Stomach (tissue), 4 donors: ENCODE measurements around the gene EVL.

Experiments
- CTCF ChIP-seq, 7 experiments: fragments of 450-650 bp in 4 of 7; fragments of 200-600 bp in 3 of 7; sonication (generic) in 3 of 7; IDR thresholded peaks; one replicate each; pipeline ENCODE4 v1.5.1; 2016 to 2019; ENCODE audit warnings: antibody characterized with exemption in 7 of 7, control low read depth in 2 of 7, mild to moderate bottlenecking in 1 of 7
- EP300 ChIP-seq: sonication (generic); formaldehyde crosslinking; IDR thresholded peaks from one replicate; pipeline ENCODE4 v1.6.1; 2017; ENCODE audit warnings: antibody characterized with exemption
- POLR2A ChIP-seq, 4 donors: fragments of 450-650 bp; IDR thresholded peaks; one replicate each; pipeline ENCODE4 v1.6.1; 2016; ENCODE audit warnings: antibody characterized with exemption in 4 of 4, control low read depth in 2 of 4, mild to moderate bottlenecking in 1 of 4, moderate library complexity in 1 of 4
- POLR2AphosphoS5 ChIP-seq, 3 donors: sonication (generic); formaldehyde crosslinking; IDR thresholded peaks; one replicate each; pipeline ENCODE4 v1.6.1; 2016; ENCODE audit warnings: antibody characterized with exemption in 3 of 3

- no peak for TF ChIP-seq CTCF (IDR thresholded peaks at IDR 0.05)
- TF ChIP-seq POLR2AphosphoS5 (IDR thresholded peaks at IDR 0.05) = no peak
- no peak for TF ChIP-seq POLR2A (IDR thresholded peaks at IDR 0.05)
- TF ChIP-seq EP300 = no peak
Observed at GRCh38 chr14:100049220-100049619, 16.0 kb upstream of the EVL start.
